HG03159 (cell line): ENCODE results near the gene FRY.
"Not testable (repeated sequence)": the region's sequence is repeated elsewhere in the genome, so short reads cannot be mapped to it uniquely, and the experiment has no call there.

Experiments
- ATAC-seq: cut with Tn5 transposase; IDR thresholded peaks from one replicate; pipeline ENCODE4 v1.9.1; 2021; ENCODE audit warnings: mild to moderate bottlenecking, moderate library complexity; ENCODE audit not compliant: unreplicated experiment

FRY gene

DNA sequence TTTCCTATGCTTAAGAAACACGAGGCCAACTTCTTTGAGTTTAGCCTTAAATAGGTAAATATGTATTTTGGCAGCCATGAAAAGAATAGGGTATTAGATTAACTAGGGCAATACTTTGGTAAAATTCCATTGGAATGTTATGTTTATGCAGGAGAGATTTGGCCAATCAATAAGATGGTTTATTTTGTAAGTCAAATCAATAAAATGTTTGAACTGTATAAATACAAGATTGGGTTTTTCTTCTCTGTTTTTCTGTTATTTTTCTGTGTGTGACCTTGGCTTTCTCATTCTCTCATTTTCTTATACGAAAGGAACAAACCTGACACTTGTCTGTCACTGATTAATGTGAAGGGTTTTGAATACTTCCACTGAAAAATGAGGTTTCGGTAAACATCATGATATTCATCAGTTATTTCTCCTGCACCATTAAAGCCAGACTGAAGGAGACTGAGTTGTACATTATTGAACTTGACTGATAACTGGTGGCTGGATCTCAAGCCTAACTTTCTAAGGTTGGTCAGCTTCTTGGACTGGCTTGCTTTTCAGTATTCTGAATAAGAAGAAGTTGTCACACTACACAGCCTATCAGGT, 8.6 kb downstream of the FRY start:
- no peak for ATAC-seq

DNA sequence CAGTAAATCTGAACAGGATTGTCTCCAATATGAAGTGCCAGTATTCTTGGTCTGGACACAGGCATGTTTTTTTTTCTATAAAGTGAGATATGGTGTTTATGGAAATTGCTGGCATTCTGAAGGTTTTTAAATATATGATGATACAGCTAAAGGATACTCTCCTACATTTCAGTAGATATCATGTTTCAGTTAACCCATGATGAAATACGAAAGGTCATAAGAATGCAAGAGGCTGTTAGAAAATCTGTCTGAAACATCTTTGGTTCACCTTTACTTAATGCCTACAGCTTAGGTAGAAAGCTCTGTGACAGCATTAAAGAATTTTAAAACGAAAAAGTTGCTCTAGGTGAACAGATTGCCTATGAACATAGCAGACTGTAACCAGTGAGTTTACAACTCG, 9.1 kb downstream of the FRY start:
- no peak for ATAC-seq

- peak; percentile 72 for ATAC-seq
These were observed 9.9 kb downstream of the FRY start for GRCh38 chr13:32041429-32041828.

GRCh38 chr13:32042551-32042950, 11.0 kb downstream of the FRY start:
- ATAC-seq = no peak

- ATAC-seq = no peak
These were observed 12.9 kb downstream of the FRY start for GRCh38 chr13:32044446-32044845.

GRCh38 chr13:32045537-32045936, 14.0 kb downstream of the FRY start:
- no peak for ATAC-seq

DNA sequence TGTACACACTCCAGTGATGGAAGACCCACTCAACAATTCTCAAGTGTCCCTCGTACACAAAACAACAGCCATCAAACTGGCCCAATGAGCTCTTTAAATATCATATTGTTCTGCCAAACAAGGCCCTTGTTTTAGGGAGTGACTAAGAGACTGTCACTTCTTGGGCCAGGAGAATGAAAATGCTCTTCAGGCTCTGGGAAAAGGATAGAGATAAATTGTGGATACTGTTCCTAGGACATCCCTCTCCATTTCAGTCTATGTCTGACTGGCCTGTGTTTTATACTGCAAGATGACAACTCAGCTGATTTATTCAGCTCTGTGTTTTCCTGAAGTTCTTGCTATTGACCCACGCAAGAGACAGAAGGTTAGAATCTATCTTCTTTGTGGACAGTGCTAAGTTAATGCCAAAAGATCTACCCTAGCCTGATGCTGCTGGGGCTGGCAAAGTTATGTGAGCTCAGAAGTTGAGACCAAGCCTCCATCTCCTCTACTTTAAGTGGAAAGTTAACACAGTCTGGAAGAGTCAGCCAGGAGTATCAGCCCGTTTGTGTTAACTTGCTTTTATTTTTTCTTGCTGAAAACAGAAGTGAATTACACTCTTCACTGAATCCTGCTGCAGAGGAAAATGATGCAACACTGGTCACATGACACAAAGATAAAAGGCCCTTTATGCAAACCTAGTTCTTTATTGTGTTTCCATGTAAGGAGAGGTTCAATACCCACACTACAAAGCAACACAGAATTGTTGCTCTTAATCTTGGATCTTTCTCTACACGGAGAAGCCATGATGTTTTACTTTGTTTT, 14.6 kb downstream of the FRY start:
- ATAC-seq = no peak

GRCh38 chr13:32047088-32047487, 15.5 kb downstream of the FRY start:
- ATAC-seq = no peak

GRCh38 chr13:32047793-32048192, 16.2 kb downstream of the FRY start:
- peak; percentile 57 for ATAC-seq

GRCh38 chr13:32048816-32049215, 17.2 kb downstream of the FRY start:
- ATAC-seq = no peak

- no peak for ATAC-seq
These were observed 19.6 kb downstream of the FRY start for GRCh38 chr13:32051156-32051555.

- ATAC-seq = no peak
These were observed 24.7 kb downstream of the FRY start for GRCh38 chr13:32056316-32056715.

DNA sequence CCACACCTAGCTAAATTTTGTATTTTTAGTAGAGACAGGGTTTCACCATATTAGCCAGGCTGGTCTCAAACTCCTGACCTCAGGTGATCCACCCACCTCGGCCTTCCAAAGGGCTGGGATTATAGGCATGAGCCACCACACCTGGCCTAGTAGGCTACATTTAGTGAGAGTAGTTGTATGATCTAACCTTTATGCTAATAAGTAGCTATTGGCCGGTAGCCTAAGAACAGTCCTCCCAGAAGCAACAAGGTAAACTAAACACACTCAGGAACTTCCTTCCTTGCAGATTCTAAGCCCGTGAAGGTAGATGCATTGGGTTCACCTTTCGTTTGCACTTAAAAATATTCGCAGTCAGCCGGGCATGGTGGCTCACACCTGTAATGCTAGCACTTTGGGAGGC, 25.8 kb downstream of the FRY start:
- not testable (repeated sequence) for ATAC-seq

DNA sequence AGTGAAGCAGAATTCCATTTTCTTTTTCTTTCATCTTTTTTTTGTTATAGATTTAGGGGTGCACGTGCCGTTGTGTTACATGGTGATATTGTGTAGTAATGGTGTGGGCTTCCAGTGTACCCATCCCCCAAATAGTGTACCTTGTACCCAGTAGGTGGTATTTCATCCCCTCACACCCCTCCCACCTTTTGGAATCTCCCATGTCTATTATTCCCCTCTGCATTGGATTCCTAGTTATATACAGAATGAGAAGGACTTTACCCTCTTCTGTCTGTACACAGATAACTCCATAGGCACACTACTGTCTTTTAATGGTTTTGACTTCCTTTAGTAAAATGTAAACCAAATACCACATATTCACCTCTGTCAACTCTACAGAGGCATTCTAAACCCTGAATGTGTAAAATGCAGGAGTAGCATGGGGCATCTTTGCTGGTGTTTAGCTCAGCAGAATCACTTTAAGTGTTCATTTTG, 28.0 kb downstream of the FRY start:
- ATAC-seq = no peak

GRCh38 chr13:32060401-32060878, 28.9 kb downstream of the FRY start:
- ATAC-seq = no peak

- no peak for ATAC-seq
These were observed 32.2 kb downstream of the FRY start for GRCh38 chr13:32063619-32064233.

DNA sequence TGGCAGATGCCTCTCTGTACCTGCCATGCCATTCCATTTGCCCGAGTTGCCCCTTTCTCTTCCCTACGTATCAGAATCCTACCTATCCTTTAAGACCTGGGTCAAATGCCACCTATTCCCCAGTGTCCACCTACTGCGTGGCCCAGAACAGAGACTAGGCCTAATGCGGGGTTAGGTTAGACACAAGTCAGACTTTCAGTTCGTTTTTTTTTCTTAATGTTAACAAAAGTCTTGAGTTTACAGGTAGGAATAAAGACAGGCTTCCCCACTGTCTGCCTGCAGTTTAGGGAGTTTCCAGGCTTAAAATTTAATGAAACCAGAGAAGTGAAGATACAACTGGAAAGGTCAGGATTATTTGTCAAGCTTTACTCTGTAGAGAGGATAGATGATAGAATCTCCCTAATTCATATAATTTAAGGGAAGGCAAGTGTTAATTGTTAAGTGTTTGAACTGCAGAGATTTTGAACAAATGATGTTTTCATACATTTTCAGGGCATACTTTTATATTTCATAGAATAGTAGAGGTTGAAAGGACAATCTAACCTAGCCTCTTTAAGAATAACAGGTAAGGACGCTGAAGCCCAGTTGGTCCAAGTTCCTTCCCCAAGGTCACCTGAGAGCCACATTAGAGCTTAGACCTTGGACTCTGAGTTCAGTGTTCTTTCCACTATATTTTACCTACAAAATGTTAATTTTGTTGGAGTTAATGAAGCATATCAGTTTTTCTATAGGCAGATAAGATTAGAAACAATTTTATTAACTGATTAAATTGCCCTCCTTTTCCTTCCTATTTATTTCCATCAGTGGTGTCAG, 35.8 kb downstream of the FRY start:
- no peak for ATAC-seq

DNA sequence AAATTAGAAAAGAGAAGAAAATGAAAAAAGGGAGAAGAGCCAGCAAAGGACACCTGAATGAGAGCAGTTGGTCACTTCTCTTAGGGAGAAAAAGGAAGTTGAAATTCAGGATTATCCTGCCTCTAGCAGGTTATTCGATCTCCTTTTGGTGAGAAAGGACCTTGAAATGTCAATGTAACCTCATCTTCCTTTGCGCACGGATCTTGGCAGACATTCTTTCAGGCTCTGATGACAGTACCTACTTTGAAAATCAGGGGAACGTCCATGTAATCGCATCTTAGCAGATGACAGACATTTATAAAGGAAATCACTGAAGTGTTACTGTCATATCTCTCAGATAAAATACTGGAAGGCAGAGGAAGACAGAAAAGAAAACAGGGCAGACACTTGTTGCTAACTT, 36.7 kb downstream of the FRY start:
- no peak for ATAC-seq

DNA sequence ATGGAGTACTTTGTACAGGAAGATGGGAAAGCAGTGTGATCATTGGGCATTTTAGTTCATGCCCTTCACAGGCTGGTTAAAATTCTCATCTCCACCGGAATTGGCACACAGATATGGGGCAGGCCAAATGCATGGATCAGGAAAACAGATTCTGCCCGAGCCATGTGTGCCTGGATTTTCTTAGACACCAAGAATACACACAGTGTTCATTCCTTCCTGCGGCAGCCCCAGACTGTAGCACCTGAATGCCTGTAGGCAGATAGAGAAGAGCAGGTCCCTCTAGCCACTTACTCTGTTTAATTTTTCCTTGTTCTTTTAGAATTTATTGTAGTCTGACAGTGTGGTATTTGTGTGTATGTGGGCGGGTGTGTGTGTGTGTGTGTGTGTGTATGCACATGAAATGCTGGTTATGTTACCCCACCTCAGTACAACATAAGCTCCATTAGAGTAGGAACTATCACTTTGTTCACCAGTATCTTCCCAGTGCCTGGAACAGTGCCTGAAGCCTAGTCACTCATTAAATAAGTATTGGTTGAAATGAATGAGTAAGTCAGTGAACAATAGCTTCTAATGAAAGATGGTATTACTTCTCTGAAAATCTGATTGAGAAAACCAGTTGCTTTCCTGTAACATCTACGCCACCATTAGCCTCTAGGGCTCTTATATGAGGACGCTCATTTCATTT, 41.7 kb downstream of the FRY start:
- no peak for ATAC-seq

DNA sequence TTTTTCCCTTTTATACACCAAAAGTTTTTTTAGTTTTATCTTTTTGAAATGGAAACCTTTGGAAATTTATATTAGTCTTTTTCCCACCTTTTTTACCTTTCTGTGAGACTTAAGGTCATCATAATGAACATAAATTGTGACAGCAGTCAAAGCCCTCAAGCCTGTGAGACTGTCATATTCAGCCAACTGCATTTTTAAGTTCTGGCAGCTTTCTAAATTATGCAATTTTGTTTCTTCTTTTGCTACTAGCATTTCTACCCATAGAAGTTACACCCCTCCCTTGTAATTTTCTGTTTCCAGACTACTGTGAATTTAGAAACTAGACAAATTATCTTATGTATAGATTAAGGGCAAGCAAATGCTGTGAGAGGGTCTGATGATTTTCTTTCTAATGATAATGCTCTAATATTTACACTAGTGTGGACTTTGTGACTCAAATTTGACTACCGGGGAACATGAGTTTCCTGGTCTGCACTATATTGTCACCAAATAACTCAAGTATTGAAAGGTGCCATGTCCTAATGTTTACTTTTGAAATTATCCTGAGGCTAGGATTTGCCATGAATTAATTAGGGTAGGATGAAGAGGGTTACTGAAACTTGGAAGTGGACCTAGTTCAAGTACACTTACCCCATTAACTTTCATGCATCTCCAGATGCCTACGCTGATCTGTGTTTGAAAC, 43.7 kb downstream of the FRY start:
- ATAC-seq = no peak
